Esophagus squamous epithelium (tissue), 4 donors: ENCODE measurements around the gene PPP2R1A.

Experiments
- CTCF ChIP-seq, 6 experiments: fragments of 450-650 bp in 4 of 6; fragments of 200-600 bp in 2 of 6; sonication (generic) in 2 of 6; IDR thresholded peaks; one replicate each; pipeline ENCODE4 v1.5.1; 2016 to 2019; ENCODE audit warnings: antibody characterized with exemption in 6 of 6, mild to moderate bottlenecking in 4 of 6, moderate library complexity in 4 of 6
- POLR2A ChIP-seq, 4 donors: fragments of 450-650 bp; IDR thresholded peaks; one replicate each; pipeline ENCODE4 v1.6.1; 2017; ENCODE audit warnings: antibody characterized with exemption in 4 of 4, mild to moderate bottlenecking in 4 of 4, moderate library complexity in 3 of 4

GRCh38 chr19:52142001-52142595 is 47.8 kb upstream of the PPP2R1A start:
- TF ChIP-seq POLR2A (IDR thresholded peaks at IDR 0.05), result no peak
- TF ChIP-seq CTCF (IDR thresholded peaks at IDR 0.05), result no peak
